Activated CD8-positive, alpha-beta memory T cell treated with anti-CD3 and anti-CD28 coated beads for 4 hours (primary cell): ENCODE results near the gene COPS7A.

Experiments used
- DNase-seq, 2 donors: peaks; one replicate each; pipeline ENCODE4 v3.0.0-alpha.2; 2020; ENCODE audit warnings: low read depth in 2 of 2

The COPS7A gene

GRCh38 chr12:6723607-6724408 lies at the start of gene COPS7A:
TSS of gene COPS7A (plus strand) at chr12:6724046. CDS start at chr12:6724657, 611 bp downstream.
- DNase-seq = peak; percentile 77 to 88

- DNase-seq = no peak
Observed at GRCh38 chr12:6676962-6677361, 46.9 kb upstream of the COPS7A start.

GRCh38 chr12:6684609-6685008 lies 39.2 kb upstream of the COPS7A start:
- peak in 1 of 2 donors; percentile 15 for DNase-seq

- no peak for DNase-seq
Observed at GRCh38 chr12:6685814-6686213, 38.0 kb upstream of the COPS7A start.

GRCh38 chr12:6688543-6688998 lies 35.3 kb upstream of the COPS7A start:
- DNase-seq = peak; percentile 5 to 60

- peak; percentile 92 to 94 for DNase-seq
Observed at GRCh38 chr12:6688999-6689882, 34.6 kb upstream of the COPS7A start, which contains the start of gene ZNF384. TSS of gene ZNF384 (minus strand) at chr12:6689375. CDS start at chr12:6679520, 9,855 bp downstream.

GRCh38 chr12:6691473-6691872 lies 32.4 kb upstream of the COPS7A start:
- no peak for DNase-seq

- DNase-seq = no peak
Observed at GRCh38 chr12:6692888-6693287, 31.0 kb upstream of the COPS7A start.

GRCh38 chr12:6693832-6694355 lies 30.0 kb upstream of the COPS7A start:
- DNase-seq = no peak

- DNase-seq = no peak
Observed at GRCh38 chr12:6694701-6695100, 29.1 kb upstream of the COPS7A start.

- DNase-seq = no peak
Observed at GRCh38 chr12:6695313-6696045, 28.4 kb upstream of the COPS7A start.

- no peak for DNase-seq
Observed at GRCh38 chr12:6696690-6697583, 26.9 kb upstream of the COPS7A start.

- DNase-seq = no peak
Observed at GRCh38 chr12:6697584-6698351, 26.1 kb upstream of the COPS7A start.

- DNase-seq = no peak
Observed at GRCh38 chr12:6698352-6699046, 25.3 kb upstream of the COPS7A start.

GRCh38 chr12:6699259-6699988 lies 24.4 kb upstream of the COPS7A start:
- no peak for DNase-seq

- no peak for DNase-seq
Observed at GRCh38 chr12:6699989-6700645, 23.7 kb upstream of the COPS7A start.

- no peak for DNase-seq
Observed at GRCh38 chr12:6700646-6701051, 23.2 kb upstream of the COPS7A start, which contains the start of gene PIANP. TSS of gene PIANP (minus strand) at chr12:6700815. CDS start at chr12:6698061, 2,754 bp downstream.
